Uterus (tissue), 2 donors: ENCODE results near the gene PCNX2.

Source experiments
- CTCF ChIP-seq, 4 experiments: fragments of 200-600 bp in 2 of 4; fragments of 450-650 bp in 2 of 4; sonication (generic) in 2 of 4; IDR thresholded peaks; one replicate each; pipeline ENCODE4 v1.5.1; 2016 to 2019; ENCODE audit warnings: antibody characterized with exemption in 4 of 4, mild to moderate bottlenecking in 2 of 4, moderate library complexity in 1 of 4
- POLR2A ChIP-seq, 2 donors: fragments of 450-650 bp; IDR thresholded peaks; one replicate each; pipeline ENCODE4 v1.6.1; 2016; ENCODE audit warnings: antibody characterized with exemption in 2 of 2, mild to moderate bottlenecking in 1 of 2, moderate library complexity in 1 of 2

- no peak for TF ChIP-seq CTCF (IDR thresholded peaks at IDR 0.05)
- TF ChIP-seq POLR2A (IDR thresholded peaks at IDR 0.05): no peak
Observed at GRCh38 chr1:233166896-233167295, 128.6 kb downstream of the PCNX2 start.
